Activated CD4-positive, alpha-beta memory T cell treated with anti-CD3 and anti-CD28 coated beads, Interleukin-2, amount 10 ng/mL, durations not matched to agents 7 days and 5 days (primary cell): ENCODE data around the gene ARHGEF4. TPM values are rescaled to one million over a fixed set of nuclear protein-coding genes. Genes with fewer than 3 reads are reported as not detected.

ENCODE experiments used
- total RNA-seq, 2 experiments: library from RNA; stranded (reverse); gene quantifications; one replicate each; pipeline ENCODE4 v1.2.3, GENCODE V29; 2021

The ARHGEF4 gene
- total RNA-seq, 2 experiments from 2014 or later: 0.25 to 0.30 TPM

Other genes with a start within 250 kb of the ARHGEF4 start
- not detected for gene CFC1, start 237.3 kb upstream of the ARHGEF4 start, total RNA-seq
- not detected for gene POTEJ, start 225.5 kb upstream of the ARHGEF4 start, total RNA-seq
- gene GPR148, start 107.8 kb upstream of the ARHGEF4 start, total RNA-seq: not detected
- not detected for gene AMER3, start 81.4 kb upstream of the ARHGEF4 start, total RNA-seq